AG04449 (cell line): ENCODE data around the gene HSPB8.

Source experiments
- CTCF ChIA-PET: fragments of 350-600 bp; formaldehyde crosslinking; extraction: SDS; loops from one replicate; lab custom pipeline; 2021; ENCODE audit warnings: antibody characterized with exemption; lab: Yijun Ruan, JAX
- POLR2A ChIA-PET: fragments of 400-600, 350-600 bp; formaldehyde crosslinking; extraction: SDS; loops from one replicate; lab custom pipeline; 2020; ENCODE audit warnings: antibody characterized with exemption, inconsistent platforms; lab: Yijun Ruan, JAX
- DNase-seq: peaks from one replicate; pipeline ENCODE4 v3.0.0-alpha.2; 2010; ENCODE audit warnings: low read depth, low spot score
- H3K4me3 ChIP-seq: 2 replicates; pipeline ENCODE4 v1.5.1; 2011; ENCODE audit warnings: low read depth, mild to moderate bottlenecking, control low read depth, low read length
- CTCF ChIP-seq: IDR thresholded peaks from one replicate; pipeline ENCODE4 v1.5.1; 2011; ENCODE audit warnings: mild to moderate bottlenecking, moderate library complexity, low read length, control low read depth, inconsistent platforms; ENCODE audit not compliant: insufficient read depth; ENCODE audit errors: missing control alignments

HSPB8 gene

DNA sequence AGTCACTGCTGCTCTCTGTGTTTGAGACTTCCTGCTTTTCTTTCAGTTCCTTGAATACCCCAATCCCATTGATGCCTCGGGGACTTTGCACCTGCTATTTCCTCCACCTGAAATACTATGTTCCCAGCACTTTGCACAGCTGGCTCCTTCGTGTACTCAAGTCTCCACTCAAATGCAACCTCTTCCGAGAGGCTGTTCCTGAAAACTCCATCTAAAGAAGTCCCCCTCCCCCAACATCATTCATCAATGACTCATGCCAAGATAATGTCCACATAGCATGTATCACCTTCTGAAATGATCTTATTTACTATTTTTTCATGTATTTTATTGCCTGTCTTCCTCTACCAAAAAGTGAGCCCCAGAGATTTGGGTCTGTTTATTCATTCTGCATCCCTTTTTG is 48.6 kb downstream of the HSPB8 start:
- no peak for DNase-seq
- no peak overlapping the region for H3K4me3 ChIP-seq
- TF ChIP-seq CTCF, result no peak
- CTCF ChIA-PET, result no interaction called here
- POLR2A ChIA-PET, result no interaction called here

GRCh38 chr12:119229205-119229604 is 50.5 kb downstream of the HSPB8 start:
- DNase-seq, result no peak
- POLR2A ChIA-PET, result no interaction called here
- no peak overlapping the region for H3K4me3 ChIP-seq
- no peak for TF ChIP-seq CTCF
- CTCF ChIA-PET, result no interaction called here

GRCh38 chr12:119229837-119230236 is 51.1 kb downstream of the HSPB8 start:
- POLR2A ChIA-PET, result no interaction called here
- CTCF ChIA-PET, result no interaction called here
- TF ChIP-seq CTCF, result no peak
- H3K4me3 ChIP-seq, result no peak overlapping the region
- DNase-seq, result no peak

- CTCF ChIA-PET, result no interaction called here
- no peak for DNase-seq
These were observed 52.1 kb downstream of the HSPB8 start for GRCh38 chr12:119230807-119231206.

DNA sequence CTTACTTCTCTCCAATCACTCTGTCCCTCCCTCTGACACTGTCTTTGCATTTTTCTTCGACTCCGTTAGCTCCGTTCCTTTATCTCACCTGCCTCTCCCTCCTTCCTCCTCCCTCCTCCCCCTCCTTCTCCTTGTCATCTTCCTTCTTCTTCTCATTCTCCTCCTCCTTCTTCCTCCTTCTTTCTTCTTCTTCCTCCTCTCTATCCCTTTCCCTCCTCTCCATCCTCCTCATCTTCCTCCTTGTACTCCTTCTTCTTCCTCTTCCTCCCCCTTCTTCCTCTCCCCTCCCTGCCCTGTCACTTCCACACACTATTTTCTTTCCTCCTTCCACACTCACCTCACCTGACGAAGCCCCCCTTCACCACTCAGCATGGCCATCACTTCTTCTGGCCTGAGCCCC is 53.0 kb downstream of the HSPB8 start:
- no peak overlapping the region for H3K4me3 ChIP-seq
- TF ChIP-seq CTCF, result no peak
- DNase-seq, result no peak
- CTCF ChIA-PET, result no interaction called here
- POLR2A ChIA-PET, result no interaction called here

More at GRCh38 chr12:119230807-119231206, 52.1 kb downstream of the HSPB8 start:
- no peak for TF ChIP-seq CTCF
- H3K4me3 ChIP-seq, result no peak overlapping the region
- POLR2A ChIA-PET, result no interaction called here

- DNase-seq, result no peak
- peak; percentile 25 for TF ChIP-seq CTCF
- POLR2A ChIA-PET, result no interaction called here
- CTCF ChIA-PET, result no interaction called here
- H3K4me3 ChIP-seq, result no peak overlapping the region
These were observed 56.5 kb downstream of the HSPB8 start for GRCh38 chr12:119235197-119235751.
